Measurements from ENCODE around the gene ACLY. TPM values are rescaled to one million over a fixed set of nuclear protein-coding genes. Genes with fewer than 3 reads are reported as not detected.

ACLY gene
- total and polyA plus RNA-seq, 3 experiments from 2014 or later, result 70.6 to 189 (median 188) TPM

GRCh38 chr17:41962111-41962510 lies 43.4 kb upstream of the ACLY start:
- DNase-seq, result no peak
- Histone ChIP-seq H3K4me3 (ENCODE audit: low read length) (no peak overlapping the region), H3K36me3 (ENCODE audit: insufficient read depth, low read length) (no peaks in the 10 kb centered on the region), H3K27ac (ENCODE audit: low read depth, low read length) (no peak overlapping the region), H3K27me3 (ENCODE audit: insufficient read depth, low read length, poor library complexity, severe bottlenecking) (no peaks in the 10 kb centered on the region), H3K4me1 (ENCODE audit: insufficient read depth, low read length) (peaks cover 8% of the 10 kb centered on the region), H3K9me3 (ENCODE audit: low read length) (no peaks in the 10 kb centered on the region)
- H3K27ac Mint-ChIP-seq, result no peak overlapping the region
- CTCF ChIA-PET, result interaction anchor here (0.9 to 3.4 kb wide), 8 partner anchors 13 to 152 kb away, joined by 3 to 12 read pairs (median 5); partner anchors contain the start of gene DNAJC7
- H3K36me3 Mint-ChIP-seq, result no peaks in the 10 kb centered on the region
- H3K4me1 Mint-ChIP-seq, result peaks cover 13 to 17% (median 13%) of the 10 kb centered on the region in 3 donors
- POLR2A ChIA-PET, result no interaction called here
- no peaks in the 10 kb centered on the region for H3K9me3 Mint-ChIP-seq
- H3K27me3 Mint-ChIP-seq, result peaks cover 0 to 2% of the 10 kb centered on the region in 2 donors
- no peak overlapping the region for H3K4me3 Mint-ChIP-seq

DNA sequence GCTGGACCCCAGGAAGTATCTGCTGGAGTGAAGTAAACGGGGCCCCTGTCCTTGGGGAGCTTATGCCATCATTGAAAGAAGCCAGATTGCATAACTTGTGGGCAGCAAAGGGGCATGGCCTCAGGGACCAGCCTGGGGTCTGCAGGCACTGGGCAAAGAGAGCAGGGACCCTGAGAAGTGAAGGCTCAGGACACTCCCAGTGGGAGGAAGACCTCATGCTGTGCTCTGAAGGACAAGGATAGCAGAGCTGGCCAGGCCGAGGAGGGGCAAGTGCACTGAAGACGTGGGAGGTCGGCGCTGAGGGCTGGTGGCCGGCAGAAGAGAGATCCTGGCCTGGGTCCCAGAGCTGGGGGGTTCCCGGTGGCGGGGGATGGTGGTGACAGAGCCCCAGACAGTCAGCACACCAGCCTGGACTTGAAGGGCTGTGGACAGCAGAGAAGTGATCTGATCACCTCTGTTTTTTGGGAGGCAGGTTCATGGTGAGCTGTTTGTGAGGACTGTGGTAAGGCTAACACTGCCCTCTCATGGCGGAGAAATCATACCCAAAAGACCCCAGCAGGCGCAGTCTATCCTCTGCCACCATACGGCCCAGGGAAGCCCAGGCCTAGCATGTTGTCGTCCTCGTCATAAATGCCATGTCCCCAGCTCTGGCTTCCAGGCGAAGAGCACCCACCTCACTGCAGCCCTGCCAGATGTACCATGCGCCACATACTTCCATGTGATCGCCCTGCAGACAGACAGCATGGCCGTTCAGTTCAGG lies 40.8 kb upstream of the ACLY start:
- no peaks in the 10 kb centered on the region for H3K27me3 ChIP-seq (ENCODE audit: insufficient read depth, low read length, poor library complexity, severe bottlenecking)
- no peak overlapping the region for H3K27ac ChIP-seq (ENCODE audit: low read depth, low read length)
- DNase-seq, result no peak
- Mint-ChIP-seq H3K9me3 (no peaks in the 10 kb centered on the region), H3K4me3 (no peak overlapping the region), H3K27me3 (peaks cover 0 to 2% of the 10 kb centered on the region in 2 donors), H3K4me1 (peaks cover 0 to 3% (median 0%) of the 10 kb centered on the region in 3 donors), H3K36me3 (no peaks in the 10 kb centered on the region), H3K27ac (peak overlapping the region in 1 of 8 donors; percentile 38)
- H3K9me3 ChIP-seq (ENCODE audit: low read length), result no peaks in the 10 kb centered on the region
- ChIA-PET CTCF (no interaction called here), POLR2A (no interaction called here)
- H3K4me3 ChIP-seq (ENCODE audit: low read length), result no peak overlapping the region
- no peaks in the 10 kb centered on the region for H3K36me3 ChIP-seq (ENCODE audit: insufficient read depth, low read length)
- no peaks in the 10 kb centered on the region for H3K4me1 ChIP-seq (ENCODE audit: insufficient read depth, low read length)

GRCh38 chr17:41959030-41959335 lies 40.2 kb upstream of the ACLY start:
- H3K4me3 Mint-ChIP-seq, result no peak overlapping the region
- Histone ChIP-seq H3K4me1 (ENCODE audit: insufficient read depth, low read length) (no peaks in the 10 kb centered on the region), H3K36me3 (ENCODE audit: insufficient read depth, low read length) (no peaks in the 10 kb centered on the region), H3K27me3 (ENCODE audit: insufficient read depth, low read length, poor library complexity, severe bottlenecking) (no peaks in the 10 kb centered on the region), H3K4me3 (ENCODE audit: low read length) (no peak overlapping the region), H3K9me3 (ENCODE audit: low read length) (no peaks in the 10 kb centered on the region), H3K27ac (ENCODE audit: low read depth, low read length) (no peak overlapping the region)
- DNase-seq, result no peak
- H3K27me3 Mint-ChIP-seq, result peaks cover 0 to 2% of the 10 kb centered on the region in 2 donors
- H3K4me1 Mint-ChIP-seq, result peaks cover 0 to 3% (median 0%) of the 10 kb centered on the region in 3 donors
- ChIA-PET POLR2A (no interaction called here), CTCF (no interaction called here)
- H3K27ac Mint-ChIP-seq, result peak overlapping the region in 1 of 8 donors; percentile 38
- H3K36me3 Mint-ChIP-seq, result no peaks in the 10 kb centered on the region
- H3K9me3 Mint-ChIP-seq, result no peaks in the 10 kb centered on the region

GRCh38 chr17:41957869-41958439 lies 39.2 kb upstream of the ACLY start:
- Mint-ChIP-seq H3K4me3 (no peak overlapping the region), H3K36me3 (no peaks in the 10 kb centered on the region), H3K9me3 (no peaks in the 10 kb centered on the region), H3K27me3 (peaks cover 0 to 2% of the 10 kb centered on the region in 2 donors), H3K4me1 (peaks cover 0 to 2% (median 0%) of the 10 kb centered on the region in 3 donors), H3K27ac (no peak overlapping the region)
- ChIA-PET POLR2A (no interaction called here), CTCF (no interaction called here)
- H3K9me3 ChIP-seq (ENCODE audit: low read length), result no peaks in the 10 kb centered on the region
- H3K27ac ChIP-seq (ENCODE audit: low read depth, low read length), result no peak overlapping the region
- no peak for DNase-seq
- H3K4me3 ChIP-seq (ENCODE audit: low read length), result no peak overlapping the region
- no peaks in the 10 kb centered on the region for H3K4me1 ChIP-seq (ENCODE audit: insufficient read depth, low read length)
- H3K36me3 ChIP-seq (ENCODE audit: insufficient read depth, low read length), result no peaks in the 10 kb centered on the region
- H3K27me3 ChIP-seq (ENCODE audit: insufficient read depth, low read length, poor library complexity, severe bottlenecking), result no peaks in the 10 kb centered on the region

DNA sequence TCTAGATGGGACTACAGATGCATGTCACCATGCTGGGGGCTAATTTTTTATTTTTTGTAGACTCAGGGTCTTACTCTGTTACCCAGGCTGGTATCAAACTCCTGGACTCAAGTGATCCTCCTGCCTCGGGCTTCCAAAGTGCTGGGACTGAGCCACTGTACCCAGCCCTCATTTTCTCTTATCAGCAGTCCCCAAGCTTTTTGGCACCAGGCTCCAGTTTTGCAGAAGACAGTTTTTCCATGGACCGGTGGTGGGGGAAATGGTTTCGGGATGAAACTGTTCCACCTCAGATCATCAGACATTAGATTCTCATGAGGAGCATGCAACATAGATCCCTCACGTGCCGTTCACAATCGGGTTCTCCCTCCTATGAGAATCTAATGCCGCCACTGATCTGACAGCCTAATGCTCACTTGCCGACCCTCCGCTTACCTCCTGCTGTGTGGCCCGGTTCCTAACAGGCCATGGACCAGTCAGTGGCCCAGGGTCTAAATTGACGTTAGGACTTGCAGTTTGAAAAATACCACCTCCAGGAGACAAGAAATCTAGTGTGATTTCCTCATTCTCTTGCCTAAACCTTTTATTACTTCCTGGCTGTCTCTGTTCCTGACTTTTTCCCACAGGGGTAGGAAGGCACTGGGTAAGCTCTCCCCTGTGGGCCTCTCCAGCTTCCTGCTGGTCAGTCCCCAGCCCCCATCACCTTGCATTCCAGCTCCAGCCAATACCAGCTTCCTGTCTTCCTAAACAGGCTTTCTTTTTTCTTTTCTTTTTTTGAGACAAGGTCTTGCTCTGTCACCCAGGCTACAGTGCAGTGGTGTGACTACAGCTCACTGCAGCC lies 38.5 kb upstream of the ACLY start:
- no peak overlapping the region for H3K4me3 Mint-ChIP-seq
- Histone ChIP-seq H3K4me1 (ENCODE audit: insufficient read depth, low read length) (no peaks in the 10 kb centered on the region), H3K36me3 (ENCODE audit: insufficient read depth, low read length) (no peaks in the 10 kb centered on the region), H3K27ac (ENCODE audit: low read depth, low read length) (no peak overlapping the region), H3K9me3 (ENCODE audit: low read length) (no peaks in the 10 kb centered on the region), H3K27me3 (ENCODE audit: insufficient read depth, low read length, poor library complexity, severe bottlenecking) (no peaks in the 10 kb centered on the region), H3K4me3 (ENCODE audit: low read length) (no peak overlapping the region)
- H3K9me3 Mint-ChIP-seq, result no peaks in the 10 kb centered on the region
- no peaks in the 10 kb centered on the region for H3K36me3 Mint-ChIP-seq
- POLR2A ChIA-PET, result no interaction called here
- H3K4me1 Mint-ChIP-seq, result no peaks in the 10 kb centered on the region
- H3K27ac Mint-ChIP-seq, result no peak overlapping the region
- H3K27me3 Mint-ChIP-seq, result peaks cover 0 to 2% of the 10 kb centered on the region in 2 donors
- CTCF ChIA-PET, result no interaction called here
- DNase-seq, result no peak

GRCh38 chr17:41956522-41956921 lies 37.8 kb upstream of the ACLY start:
- peaks cover 0 to 2% of the 10 kb centered on the region in 2 donors for H3K27me3 Mint-ChIP-seq
- Histone ChIP-seq H3K4me3 (ENCODE audit: low read length) (no peak overlapping the region), H3K27ac (ENCODE audit: low read depth, low read length) (no peak overlapping the region), H3K9me3 (ENCODE audit: low read length) (no peaks in the 10 kb centered on the region), H3K36me3 (ENCODE audit: insufficient read depth, low read length) (no peaks in the 10 kb centered on the region), H3K4me1 (ENCODE audit: insufficient read depth, low read length) (no peaks in the 10 kb centered on the region), H3K27me3 (ENCODE audit: insufficient read depth, low read length, poor library complexity, severe bottlenecking) (no peaks in the 10 kb centered on the region)
- no peak overlapping the region for H3K4me3 Mint-ChIP-seq
- H3K4me1 Mint-ChIP-seq, result no peaks in the 10 kb centered on the region
- H3K9me3 Mint-ChIP-seq, result no peaks in the 10 kb centered on the region
- no peak overlapping the region for H3K27ac Mint-ChIP-seq
- H3K36me3 Mint-ChIP-seq, result no peaks in the 10 kb centered on the region
- POLR2A ChIA-PET, result no interaction called here
- DNase-seq, result no peak
- CTCF ChIA-PET, result no interaction called here

DNA sequence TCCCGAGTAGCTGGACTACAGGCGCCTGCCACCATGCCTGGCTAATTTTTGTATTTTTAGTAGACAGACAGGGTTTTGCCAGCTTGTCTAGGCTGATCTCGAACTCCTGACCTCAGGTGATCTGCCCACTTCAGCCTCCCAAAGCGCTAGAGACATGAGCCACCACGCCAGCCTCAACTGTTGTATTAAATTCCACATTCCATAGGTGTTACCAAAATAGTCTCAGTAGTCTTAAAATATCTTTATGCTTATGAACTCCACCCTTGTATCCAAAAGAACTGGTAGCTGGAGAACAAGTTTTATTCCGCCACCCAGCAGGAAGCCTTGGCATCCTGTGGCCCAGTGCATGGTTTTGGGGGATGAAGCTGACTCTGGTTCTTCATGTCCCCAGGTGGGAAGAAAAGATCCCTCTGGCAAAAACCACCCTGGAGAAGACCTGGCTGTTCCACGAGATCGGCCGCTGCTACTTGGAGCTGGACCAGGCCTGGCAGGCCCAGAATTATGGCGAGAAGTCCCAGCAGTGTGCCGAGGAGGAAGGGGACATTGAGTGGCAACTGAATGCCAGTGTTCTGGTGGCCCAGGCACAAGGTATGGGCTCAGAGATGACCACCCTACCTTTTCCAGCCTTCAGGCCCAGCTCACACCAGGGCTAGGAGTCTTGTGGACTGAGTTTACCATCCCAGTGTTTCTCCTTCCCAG lies 30.2 kb upstream of the ACLY start:
- no peak overlapping the region for H3K27ac Mint-ChIP-seq
- CTCF ChIA-PET, result interaction anchor here (1.7 kb wide), 1 partner anchor 14 kb away, joined by 5 read pairs; no protein-coding TSS in a partner anchor

DNA sequence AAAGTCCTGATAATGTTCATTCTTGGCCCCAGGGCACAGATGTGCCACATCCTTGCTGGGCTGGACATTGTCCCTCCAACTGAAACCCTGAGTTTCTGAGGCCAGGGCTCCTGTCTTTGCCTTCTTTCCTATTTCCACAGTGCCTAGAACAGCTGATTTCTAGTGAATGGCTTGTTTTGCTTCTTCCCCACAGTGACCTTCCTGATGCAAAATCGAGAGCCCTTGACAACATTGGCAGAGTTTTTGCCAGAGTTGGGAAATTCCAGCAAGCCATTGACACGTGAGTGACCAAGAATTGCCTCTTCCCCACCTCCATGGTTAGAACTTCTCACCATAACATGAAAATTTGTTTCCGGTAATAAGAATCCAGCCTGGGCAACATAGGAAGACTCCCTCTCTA lies 26.2 kb upstream of the ACLY start:
- H3K36me3 ChIP-seq (ENCODE audit: insufficient read depth, low read length), result no peaks in the 10 kb centered on the region
- H3K4me1 ChIP-seq (ENCODE audit: insufficient read depth, low read length), result no peaks in the 10 kb centered on the region

More for the DNA sequence above, 30.2 kb upstream of the ACLY start:
- Histone ChIP-seq H3K4me3 (ENCODE audit: low read length) (no peak overlapping the region), H3K27me3 (ENCODE audit: insufficient read depth, low read length, poor library complexity, severe bottlenecking) (no peaks in the 10 kb centered on the region), H3K4me1 (ENCODE audit: insufficient read depth, low read length) (no peaks in the 10 kb centered on the region), H3K9me3 (ENCODE audit: low read length) (no peaks in the 10 kb centered on the region), H3K36me3 (ENCODE audit: insufficient read depth, low read length) (no peaks in the 10 kb centered on the region), H3K27ac (ENCODE audit: low read depth, low read length) (no peak overlapping the region)
- no peak overlapping the region for H3K4me3 Mint-ChIP-seq
- no peaks in the 10 kb centered on the region for H3K4me1 Mint-ChIP-seq
- DNase-seq, result no peak
- POLR2A ChIA-PET, result no interaction called here
- H3K9me3 Mint-ChIP-seq, result no peaks in the 10 kb centered on the region
- H3K27me3 Mint-ChIP-seq, result no peaks in the 10 kb centered on the region
- no peaks in the 10 kb centered on the region for H3K36me3 Mint-ChIP-seq

More for the DNA sequence above, 26.2 kb upstream of the ACLY start:
- POLR2A ChIA-PET, result no interaction called here
- no peaks in the 10 kb centered on the region for H3K36me3 Mint-ChIP-seq
- no peaks in the 10 kb centered on the region for H3K9me3 Mint-ChIP-seq
- H3K4me1 Mint-ChIP-seq, result no peaks in the 10 kb centered on the region
- no peaks in the 10 kb centered on the region for H3K27me3 ChIP-seq (ENCODE audit: insufficient read depth, low read length, poor library complexity, severe bottlenecking)
- no peak overlapping the region for H3K27ac Mint-ChIP-seq
- no peak overlapping the region for H3K4me3 ChIP-seq (ENCODE audit: low read length)
- peaks cover 0 to 1% of the 10 kb centered on the region in 2 donors for H3K27me3 Mint-ChIP-seq
- H3K4me3 Mint-ChIP-seq, result no peak overlapping the region
- no peak overlapping the region for H3K27ac ChIP-seq (ENCODE audit: low read depth, low read length)
- no peaks in the 10 kb centered on the region for H3K9me3 ChIP-seq (ENCODE audit: low read length)
- DNase-seq, result no peak
- CTCF ChIA-PET, result no interaction called here
